ENCODE measurements around the gene EML6. TPM values are rescaled to one million over a fixed set of nuclear protein-coding genes. Genes with fewer than 3 reads are reported as not detected.

The EML6 gene
- polyA plus RNA-seq, 1 donor: 6.0 TPM

DNA sequence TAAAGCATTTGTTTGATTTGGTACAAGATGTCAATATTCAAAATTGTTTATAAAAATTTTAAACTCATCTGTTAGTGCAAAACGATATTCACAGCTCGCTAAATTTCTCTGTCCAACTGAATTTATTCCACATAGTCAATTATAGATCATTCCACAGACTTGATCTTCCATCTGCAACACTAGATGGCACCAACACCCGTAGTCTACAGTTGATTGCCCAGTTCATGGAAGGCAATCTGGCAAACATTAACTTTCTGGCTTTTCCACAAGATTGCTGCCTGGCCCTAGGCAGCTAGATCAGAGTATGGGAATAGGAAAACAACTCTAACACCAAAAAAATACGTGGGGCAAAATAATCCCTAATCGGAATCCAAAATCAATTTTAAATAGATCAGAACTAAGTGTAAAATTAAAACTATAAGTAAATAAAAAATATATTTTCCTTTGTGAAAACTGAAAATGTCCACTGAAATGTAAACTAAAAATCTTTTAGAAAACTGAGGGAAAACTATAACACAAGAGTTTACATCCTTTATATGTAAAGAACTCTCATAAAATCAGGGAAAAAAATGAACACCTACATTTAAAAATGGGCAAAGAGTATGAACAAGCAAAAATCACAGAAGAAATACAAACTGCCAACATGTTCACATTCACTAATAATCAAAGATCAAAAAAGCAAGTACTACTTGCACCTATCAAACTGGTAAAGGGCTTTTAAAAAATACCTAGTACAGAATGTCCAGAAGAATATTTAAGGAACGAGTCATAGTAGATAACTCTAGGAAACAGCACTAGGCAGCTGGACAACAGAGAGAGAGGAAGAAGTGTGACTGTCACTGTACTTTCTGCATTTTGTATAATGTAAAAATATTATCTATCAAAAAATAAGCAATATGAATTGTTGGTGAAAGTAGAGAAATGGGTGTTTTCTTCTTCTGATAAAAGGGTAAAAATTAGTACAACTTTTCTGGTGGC is 291.8 kb downstream of the EML6 start:
- DNase-seq: peak; percentile 77 to 79
- H3K36me3 ChIP-seq (ENCODE audit: control insufficient read depth, insufficient read depth, low read length): no peaks in the 10 kb centered on the region
- peaks cover 23% of the 10 kb centered on the region for H3K4me1 ChIP-seq (ENCODE audit: control insufficient read depth, insufficient read depth, low read length)
- H3K27ac ChIP-seq (ENCODE audit: low read length): peak overlapping the region; percentile 31
- no peaks in the 10 kb centered on the region for H3K9me3 ChIP-seq (ENCODE audit: control insufficient read depth, low read depth, low read length)
- no peak overlapping the region for H3K4me3 ChIP-seq (ENCODE audit: low read length)
- H3K27me3 ChIP-seq (ENCODE audit: control insufficient read depth, insufficient read depth, low read length): no peaks in the 10 kb centered on the region
- WGBS (ENCODE audit: insufficient coverage, low lambda C conversion rate): 30% methylated on average over 2 of the region's 6 CpGs

DNA sequence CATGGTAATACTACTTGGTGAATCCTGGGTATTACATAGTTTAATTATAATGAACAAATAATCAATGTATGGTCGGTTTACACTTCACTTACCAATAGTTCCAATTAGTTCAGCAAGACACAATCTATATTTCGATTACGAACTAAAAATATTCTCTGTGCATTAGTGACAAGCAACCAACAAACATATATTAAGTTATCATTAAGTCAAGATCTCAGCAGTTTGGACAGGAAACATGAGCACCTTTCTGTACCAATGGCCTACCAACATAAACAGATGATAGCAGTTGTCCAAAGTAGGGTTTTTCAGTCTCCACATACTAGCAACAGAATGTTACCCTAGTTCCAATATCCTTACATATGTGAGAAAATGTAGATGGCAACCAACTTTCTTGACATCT is 294.0 kb downstream of the EML6 start:
- H3K27ac ChIP-seq (ENCODE audit: low read length): no peak overlapping the region
- peaks cover 12% of the 10 kb centered on the region for H3K4me1 ChIP-seq (ENCODE audit: control insufficient read depth, insufficient read depth, low read length)
- 100% methylated on average over 1 of the region's 3 CpGs for WGBS (ENCODE audit: insufficient coverage, low lambda C conversion rate)
- H3K27me3 ChIP-seq (ENCODE audit: control insufficient read depth, insufficient read depth, low read length): no peaks in the 10 kb centered on the region
- H3K4me3 ChIP-seq (ENCODE audit: low read length): no peak overlapping the region
- H3K9me3 ChIP-seq (ENCODE audit: control insufficient read depth, low read depth, low read length): no peaks in the 10 kb centered on the region
- DNase-seq: no peak
- no peaks in the 10 kb centered on the region for H3K36me3 ChIP-seq (ENCODE audit: control insufficient read depth, insufficient read depth, low read length)

DNA sequence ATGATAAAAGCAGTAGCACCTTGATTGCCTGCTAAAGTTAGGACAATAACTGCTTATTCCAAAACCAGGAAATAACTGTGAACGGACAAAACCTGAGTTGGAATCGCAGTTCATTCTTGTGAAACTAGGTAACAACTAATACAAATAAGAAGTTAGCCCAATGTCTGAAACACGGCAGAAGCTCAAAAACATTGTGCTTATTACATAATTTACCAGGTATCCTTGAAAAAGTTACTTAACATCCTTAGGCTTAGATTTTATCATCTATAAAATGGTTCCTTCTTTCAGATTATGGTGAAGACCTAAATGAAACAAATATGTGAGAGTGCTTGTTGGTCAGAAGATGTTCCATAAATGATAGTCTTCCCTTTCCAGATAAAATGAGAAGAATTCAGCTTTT is 294.4 kb downstream of the EML6 start:
- DNase-seq: no peak
- Histone ChIP-seq H3K4me1 (ENCODE audit: control insufficient read depth, insufficient read depth, low read length) (peaks cover 8% of the 10 kb centered on the region), H3K9me3 (ENCODE audit: control insufficient read depth, low read depth, low read length) (no peaks in the 10 kb centered on the region), H3K4me3 (ENCODE audit: low read length) (no peak overlapping the region), H3K36me3 (ENCODE audit: control insufficient read depth, insufficient read depth, low read length) (no peaks in the 10 kb centered on the region), H3K27me3 (ENCODE audit: control insufficient read depth, insufficient read depth, low read length) (no peaks in the 10 kb centered on the region), H3K27ac (ENCODE audit: low read length) (no peak overlapping the region)
- WGBS (ENCODE audit: insufficient coverage, low lambda C conversion rate): 100% methylated on average over 1 of the region's 3 CpGs

DNA sequence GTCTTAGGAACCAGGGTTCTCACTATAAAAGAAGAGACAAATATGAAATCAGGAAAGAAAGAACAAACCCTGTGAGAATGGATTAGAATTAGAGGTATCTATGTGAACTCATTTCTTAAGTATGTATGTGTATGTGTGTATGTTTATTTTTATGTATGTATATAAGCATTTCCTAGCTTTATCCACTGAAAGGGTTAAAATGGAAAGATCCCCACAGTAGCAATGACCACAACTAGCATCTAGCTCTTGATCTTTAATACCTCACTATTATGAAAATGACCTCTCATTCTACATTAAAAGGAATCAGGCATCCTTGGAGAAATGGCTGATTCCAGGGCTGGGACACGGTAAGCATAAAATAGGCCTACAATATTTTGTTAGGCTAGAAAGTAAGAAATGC is 295.2 kb downstream of the EML6 start:
- no peak overlapping the region for H3K4me3 ChIP-seq (ENCODE audit: low read length)
- no peak for DNase-seq
- H3K27me3 ChIP-seq (ENCODE audit: control insufficient read depth, insufficient read depth, low read length): no peaks in the 10 kb centered on the region
- no peak overlapping the region for H3K27ac ChIP-seq (ENCODE audit: low read length)
- H3K4me1 ChIP-seq (ENCODE audit: control insufficient read depth, insufficient read depth, low read length): peaks cover 2% of the 10 kb centered on the region
- no peaks in the 10 kb centered on the region for H3K36me3 ChIP-seq (ENCODE audit: control insufficient read depth, insufficient read depth, low read length)
- no peaks in the 10 kb centered on the region for H3K9me3 ChIP-seq (ENCODE audit: control insufficient read depth, low read depth, low read length)
- 100% methylated on average over 1 of the region's 1 CpG for WGBS (ENCODE audit: insufficient coverage, low lambda C conversion rate)

DNA sequence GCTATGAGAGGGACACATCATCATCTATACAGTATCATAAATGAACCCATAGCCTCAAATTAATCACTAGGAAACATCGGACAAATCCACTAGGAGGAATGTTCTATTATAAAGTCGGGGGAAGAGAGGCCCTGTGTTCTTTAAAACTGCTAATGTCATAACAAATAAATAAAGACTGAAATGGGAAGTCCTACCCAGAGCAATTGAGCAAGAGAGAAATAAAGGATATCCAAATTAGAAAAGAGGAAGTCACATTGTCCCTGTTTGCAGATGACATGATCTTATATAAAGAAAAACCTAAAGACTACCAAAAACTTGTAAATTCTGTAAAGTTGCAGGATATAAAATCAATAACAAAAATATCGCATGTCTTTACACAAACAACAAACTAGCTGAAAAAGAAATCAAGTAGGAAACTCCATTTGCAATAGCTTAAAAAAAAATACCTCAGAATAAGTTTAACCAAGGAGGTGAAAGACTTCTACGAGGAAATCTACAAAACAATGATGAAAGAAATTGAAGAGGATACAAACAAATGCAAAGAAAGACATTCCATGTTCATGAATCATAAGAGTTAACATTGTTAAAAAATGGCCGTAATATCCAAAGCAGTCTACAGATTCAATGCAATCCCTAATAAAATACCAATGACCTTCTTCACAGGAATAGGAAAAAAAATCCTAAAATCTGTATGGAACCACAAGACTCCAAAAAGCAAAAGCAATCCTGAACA is 296.2 kb downstream of the EML6 start:
- WGBS (ENCODE audit: insufficient coverage, low lambda C conversion rate): 78% methylated on average over 3 of the region's 5 CpGs
- no peak overlapping the region for H3K27ac ChIP-seq (ENCODE audit: low read length)
- H3K4me1 ChIP-seq (ENCODE audit: control insufficient read depth, insufficient read depth, low read length): no peaks in the 10 kb centered on the region

More for the DNA sequence above, 296.2 kb downstream of the EML6 start:
- no peaks in the 10 kb centered on the region for H3K36me3 ChIP-seq (ENCODE audit: control insufficient read depth, insufficient read depth, low read length)
- H3K9me3 ChIP-seq (ENCODE audit: control insufficient read depth, low read depth, low read length): no peaks in the 10 kb centered on the region
- DNase-seq: no peak
- H3K4me3 ChIP-seq (ENCODE audit: low read length): no peak overlapping the region
- H3K27me3 ChIP-seq (ENCODE audit: control insufficient read depth, insufficient read depth, low read length): no peaks in the 10 kb centered on the region

All from large intestine (tissue), 3 donors.